GM12872 (cell line): Measurements from ENCODE around the gene HSPA12B.

Experiments used
- TF ChIP-seq, protein P1 (sequence below): IDR thresholded peaks from 3 replicates; pipeline ENCODE4 v1.5.1; 2011; ENCODE audit warnings: low read depth, mild to moderate bottlenecking, low read length, moderate library complexity; ENCODE audit not compliant: insufficient read depth

Gene HSPA12B

DNA sequence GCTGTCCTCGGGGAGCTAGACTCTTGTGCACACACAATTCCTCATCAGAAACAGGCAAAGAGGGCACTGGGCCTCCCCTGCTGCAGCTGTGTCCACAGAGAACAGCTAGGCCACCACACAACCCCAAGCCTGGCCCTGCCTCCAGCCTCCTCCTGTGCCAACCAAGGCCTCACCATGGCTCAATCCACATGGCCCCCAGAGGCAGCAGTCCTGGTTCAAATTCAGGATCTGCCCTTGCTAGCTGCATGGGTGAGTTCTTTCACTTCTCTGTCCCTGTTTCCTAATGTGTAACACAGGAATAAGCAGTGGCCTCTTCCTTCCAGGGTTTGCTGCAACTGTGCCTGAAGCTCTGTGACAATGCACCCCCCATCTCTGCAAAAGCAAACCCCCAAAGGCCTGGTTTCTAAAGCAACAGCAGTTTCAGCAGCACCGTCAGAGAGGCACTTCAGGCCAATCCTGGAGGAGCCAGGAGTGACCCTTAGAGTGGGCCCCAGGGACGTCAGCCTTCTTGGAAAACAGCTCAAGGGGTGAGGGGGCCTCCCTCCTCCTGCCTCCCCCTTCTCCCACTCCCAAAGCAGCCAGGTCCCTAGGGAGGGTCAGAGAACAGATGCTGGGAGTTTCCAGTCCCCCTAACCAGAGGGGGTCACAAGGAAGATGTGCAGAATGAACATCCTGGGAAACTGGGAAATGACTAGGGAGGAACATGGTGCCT is 32.8 kb downstream of the HSPA12B start:
- TF ChIP-seq, protein P1, sequence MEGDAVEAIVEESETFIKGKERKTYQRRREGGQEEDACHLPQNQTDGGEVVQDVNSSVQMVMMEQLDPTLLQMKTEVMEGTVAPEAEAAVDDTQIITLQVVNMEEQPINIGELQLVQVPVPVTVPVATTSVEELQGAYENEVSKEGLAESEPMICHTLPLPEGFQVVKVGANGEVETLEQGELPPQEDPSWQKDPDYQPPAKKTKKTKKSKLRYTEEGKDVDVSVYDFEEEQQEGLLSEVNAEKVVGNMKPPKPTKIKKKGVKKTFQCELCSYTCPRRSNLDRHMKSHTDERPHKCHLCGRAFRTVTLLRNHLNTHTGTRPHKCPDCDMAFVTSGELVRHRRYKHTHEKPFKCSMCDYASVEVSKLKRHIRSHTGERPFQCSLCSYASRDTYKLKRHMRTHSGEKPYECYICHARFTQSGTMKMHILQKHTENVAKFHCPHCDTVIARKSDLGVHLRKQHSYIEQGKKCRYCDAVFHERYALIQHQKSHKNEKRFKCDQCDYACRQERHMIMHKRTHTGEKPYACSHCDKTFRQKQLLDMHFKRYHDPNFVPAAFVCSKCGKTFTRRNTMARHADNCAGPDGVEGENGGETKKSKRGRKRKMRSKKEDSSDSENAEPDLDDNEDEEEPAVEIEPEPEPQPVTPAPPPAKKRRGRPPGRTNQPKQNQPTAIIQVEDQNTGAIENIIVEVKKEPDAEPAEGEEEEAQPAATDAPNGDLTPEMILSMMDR = no peak

- TF ChIP-seq, protein P1 = no peak
Measured at GRCh38 chr20:3766422-3767109, 34.1 kb downstream of the HSPA12B start.

DNA sequence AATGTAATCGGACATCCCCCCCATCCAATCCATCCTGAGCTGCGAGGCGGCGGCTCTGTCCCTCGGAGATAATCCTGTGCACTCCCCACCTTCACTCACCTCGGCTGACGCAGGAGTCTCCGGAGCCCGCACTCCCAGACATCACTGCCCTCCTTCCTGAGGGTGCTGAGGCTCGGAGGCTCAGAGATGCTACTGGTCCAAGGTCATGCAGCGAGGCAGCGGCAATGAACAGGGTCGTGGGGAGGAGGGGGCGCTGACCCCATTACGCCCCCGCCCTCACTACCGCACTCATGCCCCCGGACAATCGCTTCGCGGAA is 34.6 kb downstream of the HSPA12B start:
- TF ChIP-seq, protein P1 = no peak

- TF ChIP-seq, protein P1 = peak; percentile 33; the same call in 1 of the 3 replicates
Measured at GRCh38 chr20:3767427-3768341, 35.2 kb downstream of the HSPA12B start, which contains the start of gene ADISSP. Gene ADISSP, minus strand, starts transcription at chr20:3767753. Its CDS starts 7,653 bp downstream, at chr20:3760100.

GRCh38 chr20:3768342-3769130 is 36.1 kb downstream of the HSPA12B start:
- TF ChIP-seq, protein P1 = peak; percentile 80

- TF ChIP-seq, protein P1 = no peak
Measured at GRCh38 chr20:3771552-3772058, 39.1 kb downstream of the HSPA12B start.
